NCI-H2227 treated with DMSO at 0.1 percent for 48 hours (cell line): ENCODE measurements around the gene TBC1D10B.

Experiments used
- DNase-seq: peaks from one replicate; lab custom pipeline; 2025; lab: John Stamatoyannopoulos, UW

TBC1D10B gene

GRCh38 chr16:30372038-30372712, 1.9 kb upstream of the TBC1D10B start:
- no peak for DNase-seq

- DNase-seq, result no peak
These were observed 1.0 kb upstream of the TBC1D10B start for GRCh38 chr16:30371248-30371816.

GRCh38 chr16:30369938-30370455, 297 bp downstream of the TBC1D10B start:
- DNase-seq, result no peak

- no peak for DNase-seq
These were observed 980 bp downstream of the TBC1D10B start for GRCh38 chr16:30369091-30369937.

GRCh38 chr16:30368792-30369090, 1.6 kb downstream of the TBC1D10B start:
- no peak for DNase-seq

- DNase-seq, result peak; percentile 16
These were observed 2.0 kb downstream of the TBC1D10B start for GRCh38 chr16:30368122-30368791.

GRCh38 chr16:30367349-30368009, 2.8 kb downstream of the TBC1D10B start:
- no peak for DNase-seq

- DNase-seq, result no peak
These were observed 3.8 kb downstream of the TBC1D10B start for GRCh38 chr16:30366511-30366910.

GRCh38 chr16:30365200-30365599, 5.1 kb downstream of the TBC1D10B start:
- no peak for DNase-seq

- no peak for DNase-seq
These were observed 9.1 kb downstream of the TBC1D10B start for GRCh38 chr16:30361180-30361579.

GRCh38 chr16:30359871-30360170, 10.5 kb downstream of the TBC1D10B start:
- DNase-seq, result no peak

- DNase-seq, result no peak
These were observed 11.1 kb downstream of the TBC1D10B start for GRCh38 chr16:30358990-30359870.

GRCh38 chr16:30358577-30358936, 11.7 kb downstream of the TBC1D10B start:
- DNase-seq, result no peak

- no peak for DNase-seq
These were observed 12.3 kb downstream of the TBC1D10B start for GRCh38 chr16:30357715-30358576.

GRCh38 chr16:30357085-30357714, 13.1 kb downstream of the TBC1D10B start:
- no peak for DNase-seq

- peak; percentile 55 for DNase-seq
These were observed 13.8 kb downstream of the TBC1D10B start for GRCh38 chr16:30356401-30357084.

- DNase-seq, result no peak
These were observed 14.4 kb downstream of the TBC1D10B start for GRCh38 chr16:30355954-30356308.

GRCh38 chr16:30355144-30355953, 14.9 kb downstream of the TBC1D10B start, which contains the start of gene CD2BP2:
Gene CD2BP2, minus strand, starts transcription at chr16:30355308. Its CDS starts 627 bp downstream, at chr16:30354681.
- peak; percentile 98 for DNase-seq
